SK-N-SH (cell line): ENCODE results near the gene BIN2. TPM values are rescaled to one million over a fixed set of nuclear protein-coding genes. Genes with fewer than 3 reads are reported as not detected.

Experiments used
- CTCF ChIA-PET: fragments of 300-600, 350-600 bp; formaldehyde crosslinking; extraction: SDS; loops from one replicate; lab custom pipeline; 2021; lab: Yijun Ruan, JAX
- POLR2A ChIA-PET: fragments of 350-600 bp; sonication (Branson Sonifier 250); formaldehyde crosslinking; extraction: SDS; loops from one replicate; lab custom pipeline; 2020; ENCODE audit warnings: antibody characterized with exemption, inconsistent platforms; lab: Yijun Ruan, JAX
- DNase-seq: peaks from one replicate; pipeline ENCODE4 v3.0.0; 2012
- H2AFZ ChIP-seq: fragments of 200-600 bp; sonication (generic); 2 replicates; pipeline ENCODE4 v1.8.1; 2016; ENCODE audit warnings: antibody characterized with exemption, mild to moderate bottlenecking, low read depth
- H3F3A ChIP-seq: fragments of 200-600 bp; sonication (generic); replicated peaks from 2 replicates; pipeline ENCODE3; 2016; ENCODE audit warnings: antibody characterized with exemption, mild to moderate bottlenecking; ENCODE audit not compliant: insufficient read depth
- H3K27ac ChIP-seq, 2 experiments: fragments of 200-500 bp in 1 of 2; fragments of 200-600 bp in 1 of 2; sonication (Bioruptor generic) in 1 of 2; sonication (generic), shearing (Covaris generic) in 1 of 2; 2 replicates each; pipeline versions ENCODE4 v1.5.1 to v1.6.1; 2014 to 2016; ENCODE audit warnings: low read depth in 2 of 2, inconsistent platforms in 1 of 2, low read length in 1 of 2, mild to moderate bottlenecking in 1 of 2, mixed read lengths in 1 of 2
- H3K27me3 ChIP-seq: fragments of 200-600 bp; sonication (generic), shearing (Covaris generic); 2 replicates; pipeline ENCODE4 v1.6.1; 2016; ENCODE audit warnings: mixed run types; ENCODE audit not compliant: insufficient read depth
- H3K36me3 ChIP-seq, 2 experiments: fragments of 200-500 bp in 1 of 2; fragments of 200-600 bp in 1 of 2; sonication (Bioruptor generic) in 1 of 2; sonication (generic) in 1 of 2; replicated peaks in 1 of 2; 2 replicates each; pipeline versions ENCODE3 to v1.5.1; 2014 to 2016; ENCODE audit warnings: low read length in 1 of 2, mild to moderate bottlenecking in 1 of 2; ENCODE audit not compliant: insufficient read depth in 2 of 2, control insufficient read depth in 1 of 2
- H3K4me1 ChIP-seq, 2 experiments: fragments of 200-500 bp in 1 of 2; fragments of 200-600 bp in 1 of 2; sonication (Bioruptor generic) in 1 of 2; sonication (generic), shearing (Covaris generic) in 1 of 2; 2 replicates each; pipeline versions ENCODE4 v1.5.1 to v1.6.1; 2014 to 2016; ENCODE audit warnings: low read depth in 1 of 2, low read length in 1 of 2, mixed run types in 1 of 2; ENCODE audit not compliant: insufficient read depth in 2 of 2, control insufficient read depth in 1 of 2
- H3K4me2 ChIP-seq: fragments of 200-600 bp; sonication (generic), shearing (Covaris generic); 2 replicates; pipeline ENCODE4 v1.6.1; 2017; ENCODE audit warnings: mixed run types
- H3K4me3 ChIP-seq, 2 experiments: fragments of 200-500 bp in 1 of 2; fragments of 200-600 bp in 1 of 2; sonication (Bioruptor generic) in 1 of 2; sonication (generic), shearing (Covaris generic) in 1 of 2; 2 replicates each; pipeline versions ENCODE4 v1.5.1 to v1.8.1; 2014 to 2016; ENCODE audit warnings: low read depth in 2 of 2, inconsistent platforms in 1 of 2, low read length in 1 of 2, mild to moderate bottlenecking in 1 of 2, mixed read lengths in 1 of 2, moderate library complexity in 1 of 2
- H3K79me2 ChIP-seq: fragments of 200-600 bp; sonication (generic); 2 replicates; pipeline ENCODE4 v1.8.1; 2017; ENCODE audit warnings: mild to moderate bottlenecking; ENCODE audit not compliant: insufficient read depth
- H3K9ac ChIP-seq: fragments of 200-600 bp; sonication (generic); 2 replicates; pipeline ENCODE4 v1.6.1; 2017; ENCODE audit warnings: mixed run types
- H3K9me2 ChIP-seq: fragments of 200-600 bp; sonication (generic); 2 replicates; pipeline ENCODE4 v1.6.1; 2017; ENCODE audit warnings: mixed run types
- H3K9me3 ChIP-seq: fragments of 200-600 bp; sonication (generic); 2 replicates; pipeline ENCODE4 v1.6.1; 2017; ENCODE audit warnings: mixed run types, mild to moderate bottlenecking, moderate library complexity
- H4K20me1 ChIP-seq: fragments of 200-600 bp; sonication (generic); 2 replicates; pipeline ENCODE4 v1.6.1; 2017; ENCODE audit warnings: mild to moderate bottlenecking, mixed run types; ENCODE audit not compliant: insufficient read depth
- CHD2 ChIP-seq: fragments of 150-350 bp; IDR thresholded peaks from 2 replicates; pipeline ENCODE4 v1.6.1; 2018; ENCODE audit warnings: low read length; ENCODE audit not compliant: partially characterized antibody
- EP300 ChIP-seq, 2 experiments: IDR thresholded peaks; 2 replicates each; pipeline versions ENCODE4 v1.4.0 to v1.6.1; 2012; ENCODE audit warnings: borderline replicate concordance in 1 of 2, low read depth in 1 of 2, low read length in 1 of 2
- FOSL2 ChIP-seq: IDR thresholded peaks from 2 replicates; pipeline ENCODE4 v1.4.0; 2012; ENCODE audit warnings: low read depth, mild to moderate bottlenecking, moderate library complexity, borderline replicate concordance
- IRF3 ChIP-seq: fragments of 150-350 bp; IDR thresholded peaks from 2 replicates; pipeline ENCODE4 v1.6.1; 2016; ENCODE audit warnings: mild to moderate bottlenecking, low read depth, low read length
- JUND ChIP-seq: IDR thresholded peaks from 2 replicates; pipeline ENCODE4 v1.4.0; 2012
- MAX ChIP-seq: IDR thresholded peaks from 2 replicates; pipeline ENCODE4 v1.4.0; 2012; ENCODE audit warnings: low read depth
- RAD21 ChIP-seq: IDR thresholded peaks from 2 replicates; pipeline ENCODE4 v1.6.1; 2012; ENCODE audit warnings: mild to moderate bottlenecking, low read length
- REST ChIP-seq: IDR thresholded peaks from 2 replicates; pipeline ENCODE4 v1.6.1; 2012; ENCODE audit warnings: mild to moderate bottlenecking, low read depth, low read length, moderate library complexity
- RXRA ChIP-seq: IDR thresholded peaks from 2 replicates; pipeline ENCODE4 v1.4.0; 2012; ENCODE audit warnings: low read depth, mild to moderate bottlenecking, borderline replicate concordance
- SIN3A ChIP-seq: IDR thresholded peaks from 2 replicates; pipeline ENCODE4 v1.6.1; 2012; ENCODE audit warnings: low read depth, mild to moderate bottlenecking, low read length, moderate library complexity, borderline replicate concordance
- SMC3 ChIP-seq: IDR thresholded peaks from 2 replicates; pipeline ENCODE4 v1.6.1; 2012; ENCODE audit warnings: low read depth, low read length, improper control_type of control experiment
- TAF1 ChIP-seq: IDR thresholded peaks from 2 replicates; pipeline ENCODE4 v1.6.1; 2012; ENCODE audit warnings: low read depth, mild to moderate bottlenecking, low read length, moderate library complexity, borderline replicate concordance
- TCF12 ChIP-seq: IDR thresholded peaks from 2 replicates; pipeline ENCODE4 v1.4.0; 2012
- USF1 ChIP-seq: IDR thresholded peaks from 2 replicates; pipeline ENCODE4 v1.4.0; 2012; ENCODE audit warnings: low read depth, borderline replicate concordance
- YY1 ChIP-seq: IDR thresholded peaks from 2 replicates; pipeline ENCODE4 v1.4.0; 2012; ENCODE audit warnings: low read depth, mild to moderate bottlenecking
- WGBS: methylation state at CpG from one replicate; pipeline ENCODE4 v1.1.6; 2017; ENCODE audit warnings: low lambda C conversion rate; 5-methylcytosine and 5-hydroxymethylcytosine counted together
- polyA plus RNA-seq, 3 experiments: library from polyadenylated mRNA; depleted of rRNA; stranded (reverse); fragments of >200 nt; gene quantifications; 2 replicates each; pipeline ENCODE4 v1.2.3, GENCODE V29; 2012
- TF ChIP-seq, protein P1 (sequence below): fragments of 200-600 bp; sonication (generic); IDR thresholded peaks from 2 replicates; pipeline ENCODE4 v1.6.1; 2017; ENCODE audit warnings: antibody characterized with exemption, mild to moderate bottlenecking, moderate library complexity
- TF ChIP-seq, protein P2 (sequence below): IDR thresholded peaks from 2 replicates; pipeline ENCODE4 v1.4.0; 2012; ENCODE audit warnings: low read depth, borderline replicate concordance

Gene BIN2
- polyA plus RNA-seq, 1 of the 3 experiments (the other 2 are of a cell fraction), result not detected

DNA sequence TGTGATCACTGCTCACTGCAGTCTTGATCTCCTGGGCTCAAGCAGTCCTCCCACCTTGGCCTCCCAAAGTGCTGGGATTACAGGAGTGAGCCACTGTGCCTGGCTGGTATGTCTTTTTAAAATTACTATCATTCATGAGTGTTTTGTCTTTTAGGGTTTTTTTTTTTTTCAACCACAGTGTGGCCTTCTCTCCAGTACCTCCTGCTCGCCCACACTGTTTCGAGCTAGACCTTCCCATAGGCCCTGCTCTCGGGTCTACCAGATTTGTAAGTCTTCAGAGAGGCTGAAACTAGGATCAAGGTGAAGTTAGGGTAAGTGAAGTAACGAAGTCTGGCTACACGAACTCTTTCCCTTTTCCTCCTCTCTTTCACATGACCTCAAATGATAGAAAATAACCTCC lies 1.5 kb downstream of the BIN2 start:
- Histone ChIP-seq H3K79me2 (no peaks in the 10 kb centered on the region), H3K27ac (no peak overlapping the region), H3F3A (no peaks in the 10 kb centered on the region), H3K9me3 (no peaks in the 10 kb centered on the region), H2AFZ (no peak overlapping the region), H3K9me2 (no peaks in the 10 kb centered on the region), H3K4me1 (peaks cover 0 to 2% of the 10 kb centered on the region in 2 experiments; a peak in 1 of 4 replicates), H3K9ac (no peak overlapping the region), H3K4me2 (no peak overlapping the region), H4K20me1 (no peaks in the 10 kb centered on the region), H3K36me3 (no peaks in the 10 kb centered on the region), H3K27me3 (no peaks in the 10 kb centered on the region), H3K4me3 (no peak overlapping the region)
- POLR2A ChIA-PET, result no interaction called here
- CTCF ChIA-PET, result interaction anchor here (1.3 to 2.3 kb wide), 3 partner anchors 12 to 104 kb away, joined by 3 to 7 read pairs (median 3); no protein-coding TSS in a partner anchor
- TF ChIP-seq RAD21, result no peak
- TF ChIP-seq YY1, result no peak
- TF ChIP-seq JUND, result no peak
- TF ChIP-seq IRF3, result no peak
- no peak for TF ChIP-seq TAF1
- no peak for TF ChIP-seq CHD2
- no peak for TF ChIP-seq SMC3
- TF ChIP-seq REST, result no peak
- TF ChIP-seq, protein P1, sequence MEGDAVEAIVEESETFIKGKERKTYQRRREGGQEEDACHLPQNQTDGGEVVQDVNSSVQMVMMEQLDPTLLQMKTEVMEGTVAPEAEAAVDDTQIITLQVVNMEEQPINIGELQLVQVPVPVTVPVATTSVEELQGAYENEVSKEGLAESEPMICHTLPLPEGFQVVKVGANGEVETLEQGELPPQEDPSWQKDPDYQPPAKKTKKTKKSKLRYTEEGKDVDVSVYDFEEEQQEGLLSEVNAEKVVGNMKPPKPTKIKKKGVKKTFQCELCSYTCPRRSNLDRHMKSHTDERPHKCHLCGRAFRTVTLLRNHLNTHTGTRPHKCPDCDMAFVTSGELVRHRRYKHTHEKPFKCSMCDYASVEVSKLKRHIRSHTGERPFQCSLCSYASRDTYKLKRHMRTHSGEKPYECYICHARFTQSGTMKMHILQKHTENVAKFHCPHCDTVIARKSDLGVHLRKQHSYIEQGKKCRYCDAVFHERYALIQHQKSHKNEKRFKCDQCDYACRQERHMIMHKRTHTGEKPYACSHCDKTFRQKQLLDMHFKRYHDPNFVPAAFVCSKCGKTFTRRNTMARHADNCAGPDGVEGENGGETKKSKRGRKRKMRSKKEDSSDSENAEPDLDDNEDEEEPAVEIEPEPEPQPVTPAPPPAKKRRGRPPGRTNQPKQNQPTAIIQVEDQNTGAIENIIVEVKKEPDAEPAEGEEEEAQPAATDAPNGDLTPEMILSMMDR, result no peak
- TF ChIP-seq MAX, result no peak
- TF ChIP-seq, protein P2, sequence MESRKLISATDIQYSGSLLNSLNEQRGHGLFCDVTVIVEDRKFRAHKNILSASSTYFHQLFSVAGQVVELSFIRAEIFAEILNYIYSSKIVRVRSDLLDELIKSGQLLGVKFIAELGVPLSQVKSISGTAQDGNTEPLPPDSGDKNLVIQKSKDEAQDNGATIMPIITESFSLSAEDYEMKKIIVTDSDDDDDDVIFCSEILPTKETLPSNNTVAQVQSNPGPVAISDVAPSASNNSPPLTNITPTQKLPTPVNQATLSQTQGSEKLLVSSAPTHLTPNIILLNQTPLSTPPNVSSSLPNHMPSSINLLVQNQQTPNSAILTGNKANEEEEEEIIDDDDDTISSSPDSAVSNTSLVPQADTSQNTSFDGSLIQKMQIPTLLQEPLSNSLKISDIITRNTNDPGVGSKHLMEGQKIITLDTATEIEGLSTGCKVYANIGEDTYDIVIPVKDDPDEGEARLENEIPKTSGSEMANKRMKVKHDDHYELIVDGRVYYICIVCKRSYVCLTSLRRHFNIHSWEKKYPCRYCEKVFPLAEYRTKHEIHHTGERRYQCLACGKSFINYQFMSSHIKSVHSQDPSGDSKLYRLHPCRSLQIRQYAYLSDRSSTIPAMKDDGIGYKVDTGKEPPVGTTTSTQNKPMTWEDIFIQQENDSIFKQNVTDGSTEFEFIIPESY, result no peak
- no peak for TF ChIP-seq USF1
- no peak for TF ChIP-seq EP300 (IDR thresholded peaks at IDR 0.05; ENCODE audit: borderline replicate concordance in 1 of 2, low read depth in 1 of 2, low read length in 1 of 2)
- TF ChIP-seq FOSL2, result no peak
- TF ChIP-seq SIN3A, result no peak
- TF ChIP-seq TCF12, result no peak
- TF ChIP-seq RXRA, result no peak
- WGBS, result 88% methylated on average over 5 of the region's 5 CpGs
- no peak for DNase-seq
